GM18951 (cell line): ENCODE results near the gene EYA3.

ENCODE experiments used
- POLR2A ChIP-seq: IDR thresholded peaks from 4 replicates; pipeline ENCODE4 v1.6.1; 2011; ENCODE audit warnings: mild to moderate bottlenecking; ENCODE audit not compliant: insufficient read length, insufficient read depth; ENCODE audit errors: extremely low read depth
- in situ Hi-C: fragments of 300-500 bp; cut with MboI; formaldehyde crosslinking; loops from one replicate; pipeline ENCODE4 v1.12.0; 2022; ENCODE audit warnings: low sequenced_read_pairs, mixed read lengths, inconsistent platforms; ENCODE audit not compliant: unreplicated experiment

The EYA3 gene

GRCh38 chr1:28071813-28072212 is 16.6 kb downstream of the EYA3 start:
- in situ Hi-C loops: no loop called here
- no peak for TF ChIP-seq POLR2A

GRCh38 chr1:28070725-28071593 is 17.5 kb downstream of the EYA3 start:
- no peak for TF ChIP-seq POLR2A
- in situ Hi-C loops: no loop called here

- in situ Hi-C loops: no loop called here
- TF ChIP-seq POLR2A: no peak
Measured at GRCh38 chr1:28067523-28068090, 20.8 kb downstream of the EYA3 start.

- in situ Hi-C loops: no loop called here
- no peak for TF ChIP-seq POLR2A
Measured at GRCh38 chr1:28066393-28067154, 21.8 kb downstream of the EYA3 start.

GRCh38 chr1:28064064-28064463 is 24.3 kb downstream of the EYA3 start:
- no peak for TF ChIP-seq POLR2A
- in situ Hi-C loops: no loop called here

- TF ChIP-seq POLR2A: no peak
- in situ Hi-C loops: no loop called here
Measured at GRCh38 chr1:28062806-28063205, 25.6 kb downstream of the EYA3 start.

- in situ Hi-C loops: no loop called here
- TF ChIP-seq POLR2A: no peak
Measured at GRCh38 chr1:28058971-28059878, 29.2 kb downstream of the EYA3 start.

GRCh38 chr1:28058168-28058567 is 30.2 kb downstream of the EYA3 start:
- in situ Hi-C loops: no loop called here
- no peak for TF ChIP-seq POLR2A

GRCh38 chr1:28056129-28056925 is 32.1 kb downstream of the EYA3 start:
- in situ Hi-C loops: no loop called here
- TF ChIP-seq POLR2A: no peak

GRCh38 chr1:28050776-28051175 is 37.6 kb downstream of the EYA3 start:
- in situ Hi-C loops: no loop called here
- TF ChIP-seq POLR2A: no peak

- in situ Hi-C loops: no loop called here
- TF ChIP-seq POLR2A: no peak
Measured at GRCh38 chr1:28046716-28047115, 41.7 kb downstream of the EYA3 start.

GRCh38 chr1:28045777-28046176 is 42.6 kb downstream of the EYA3 start:
- no peak for TF ChIP-seq POLR2A
- in situ Hi-C loops: no loop called here
